Stimulated activated CD8-positive, alpha-beta memory T cell treated with anti-CD3 and anti-CD28 coated beads, Interleukin-15, amount 100 ng/mL, for 24 hours (primary cell): ENCODE results near the gene PTOV1.
A peak's percentile ranks its signal among the peaks of the same experiment; 100 is the strongest.

Experiments
- DNase-seq: peaks from one replicate; pipeline ENCODE4 v3.0.0-alpha.2; 2020; ENCODE audit warnings: low read depth

PTOV1 gene

DNA sequence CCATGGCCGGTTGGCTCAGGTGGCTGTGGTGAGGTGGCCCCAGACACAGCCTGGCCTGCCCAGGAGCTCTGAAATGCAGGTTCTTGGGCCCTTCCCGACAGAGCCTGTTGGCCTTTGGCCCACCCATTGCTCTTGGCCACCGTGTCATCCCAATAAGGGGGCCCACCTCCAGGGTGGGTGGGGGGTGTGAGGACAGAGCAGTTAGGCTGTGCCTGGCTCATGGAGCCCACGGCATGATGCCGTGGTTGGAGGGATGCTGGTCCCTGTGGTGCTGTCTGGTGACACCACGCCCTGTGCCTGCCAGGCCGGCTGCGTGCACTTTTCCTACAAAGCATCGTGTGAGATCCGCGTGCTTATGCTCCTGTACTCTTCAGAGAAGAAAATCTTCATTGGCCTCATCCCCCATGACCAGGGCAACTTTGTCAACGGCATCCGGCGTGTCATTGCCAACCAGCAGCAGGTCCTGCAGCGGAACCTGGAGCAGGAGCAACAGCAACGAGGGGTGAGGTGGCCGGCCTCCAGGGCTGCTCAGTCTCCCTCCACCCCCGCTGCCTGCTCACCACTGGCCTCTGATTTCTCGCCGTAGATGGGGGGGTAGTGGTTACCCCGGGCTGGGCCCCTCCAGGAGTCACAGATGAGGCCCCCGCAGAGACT lies 8.8 kb downstream of the PTOV1 start:
- no peak for DNase-seq

GRCh38 chr19:49860336-49861102 lies 9.6 kb downstream of the PTOV1 start:
- no peak for DNase-seq

GRCh38 chr19:49861107-49861506 lies 10.1 kb downstream of the PTOV1 start:
- DNase-seq, result no peak

GRCh38 chr19:49861541-49862378 lies 10.8 kb downstream of the PTOV1 start:
- no peak for DNase-seq

DNA sequence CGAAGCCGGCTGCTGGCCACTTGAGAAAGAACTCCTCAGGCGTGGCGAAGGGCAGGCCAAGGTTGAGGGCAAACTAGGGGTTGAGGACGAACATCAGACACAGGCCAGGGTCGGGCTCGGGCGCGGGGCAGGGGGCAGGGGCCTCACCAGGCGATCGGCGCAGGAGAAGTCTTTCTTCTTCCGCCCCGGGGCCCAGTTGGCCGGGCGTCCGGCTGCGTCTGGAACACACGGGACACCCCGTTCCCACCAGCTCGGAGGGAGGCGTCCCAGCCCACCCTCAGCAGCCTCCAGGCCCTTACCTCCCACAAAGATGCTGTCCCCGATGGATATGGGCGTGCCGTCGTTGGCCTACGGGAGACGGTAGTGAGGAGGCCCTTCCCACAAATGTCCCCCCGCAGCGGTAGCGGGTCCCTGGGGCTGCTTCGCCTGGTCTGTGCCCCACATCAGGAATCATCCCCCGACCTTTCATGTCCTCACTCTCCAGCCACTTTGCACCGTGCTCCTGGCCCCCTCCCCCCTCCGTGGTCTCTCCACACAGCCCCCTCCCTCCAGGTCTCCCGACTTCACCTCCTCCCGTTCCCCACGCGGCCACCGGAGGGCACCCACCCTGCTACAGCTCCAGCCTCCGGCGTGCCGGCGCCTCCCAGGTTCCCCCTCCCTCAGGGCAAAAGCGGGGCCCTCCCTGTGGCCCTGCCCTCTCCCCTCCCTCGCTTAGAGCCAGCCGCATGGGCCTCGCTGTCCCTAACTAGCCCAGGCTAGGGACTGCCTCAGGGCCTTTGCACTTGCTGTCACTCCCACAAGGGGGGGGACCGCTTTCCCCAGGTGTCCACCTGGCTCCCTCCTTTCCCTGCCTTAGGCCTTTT lies 11.7 kb downstream of the PTOV1 start:
- no peak for DNase-seq

DNA sequence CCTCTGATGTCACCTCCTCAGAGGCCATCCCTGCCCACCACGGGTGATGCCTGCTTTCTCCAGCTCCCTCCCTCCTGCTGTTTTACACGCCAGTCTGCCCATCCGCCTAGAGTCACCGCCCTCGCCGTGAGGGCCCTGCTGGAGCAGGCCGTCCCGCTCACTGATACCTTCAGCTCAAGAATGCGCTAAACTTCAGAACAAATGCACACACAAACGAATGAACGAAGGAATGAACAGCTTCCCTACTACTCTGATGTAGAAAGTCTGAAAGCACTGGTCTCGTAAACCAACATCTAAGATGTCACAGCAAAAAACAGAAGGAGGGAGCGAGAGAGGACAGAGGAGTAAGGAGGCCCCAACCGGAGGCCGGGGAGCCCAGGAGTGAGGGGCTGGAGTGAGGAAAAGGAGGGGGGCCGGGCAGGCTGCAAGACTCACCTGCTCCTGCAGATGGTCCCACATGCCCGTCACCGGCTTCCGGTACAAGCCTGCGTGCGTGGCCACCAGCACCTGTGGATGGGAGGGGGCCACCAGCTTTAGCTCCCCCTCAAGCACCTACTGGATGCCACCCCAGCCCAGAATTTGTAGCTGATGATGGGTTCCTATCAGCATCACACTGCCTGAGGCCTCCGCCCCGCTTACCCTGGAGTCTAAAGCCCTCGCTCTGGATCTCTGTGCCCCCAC lies 12.4 kb downstream of the PTOV1 start:
- no peak for DNase-seq

GRCh38 chr19:49863935-49864320 lies 13.0 kb downstream of the PTOV1 start:
- DNase-seq, result no peak

DNA sequence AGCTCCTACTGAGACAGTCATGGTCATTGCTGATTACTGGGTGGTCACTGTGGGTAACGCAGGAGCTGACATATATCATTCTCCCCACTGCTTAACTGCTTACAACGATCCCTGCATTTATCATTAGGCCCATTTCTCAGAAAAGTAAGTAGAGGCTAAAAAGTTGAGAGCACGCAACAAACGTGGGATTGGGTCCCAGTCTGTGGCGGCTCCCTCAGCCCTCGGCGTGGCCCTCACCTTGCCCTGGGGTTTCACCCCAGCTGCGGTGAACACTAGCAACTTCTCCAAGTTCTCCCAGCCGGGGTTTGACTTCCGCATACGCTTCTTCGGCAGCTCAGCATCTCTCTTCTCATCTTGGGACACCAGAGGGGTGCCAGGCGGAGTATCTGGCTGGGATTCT lies 13.9 kb downstream of the PTOV1 start:
- no peak for DNase-seq

GRCh38 chr19:49866933-49867782 lies 16.2 kb downstream of the PTOV1 start, which contains the start of gene PNKP:
PNKP (minus strand) TSS chr19:49867576; CDS start chr19:49867204, 372 bp downstream.
- peak; percentile 87 for DNase-seq

DNA sequence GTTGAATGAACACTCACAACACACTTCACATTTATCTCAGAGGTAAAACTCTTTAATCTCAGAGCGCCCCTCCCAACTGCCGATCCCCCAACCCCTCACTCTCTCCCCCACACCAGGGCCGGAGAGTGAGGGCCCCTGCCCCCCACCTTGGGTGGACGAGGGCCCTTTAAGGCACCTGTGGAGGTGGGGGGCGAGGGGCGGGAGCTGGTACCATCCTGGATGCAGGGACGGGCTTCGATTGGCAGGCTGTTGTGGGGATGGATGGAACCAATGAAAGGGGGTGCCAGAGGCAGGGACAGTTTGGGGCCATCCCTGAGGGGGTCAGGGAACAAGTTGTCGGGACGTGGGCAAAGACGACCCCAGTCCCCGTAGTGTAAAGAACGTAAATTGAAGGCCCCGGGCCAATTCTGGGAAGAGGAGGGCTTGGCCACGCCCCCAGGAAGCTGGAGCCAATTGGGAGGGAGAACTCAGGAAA lies 18.1 kb downstream of the PTOV1 start:
- DNase-seq, result no peak

- peak; percentile 68 for DNase-seq
Observed at GRCh38 chr19:49869484-49870308, 18.7 kb downstream of the PTOV1 start.

DNA sequence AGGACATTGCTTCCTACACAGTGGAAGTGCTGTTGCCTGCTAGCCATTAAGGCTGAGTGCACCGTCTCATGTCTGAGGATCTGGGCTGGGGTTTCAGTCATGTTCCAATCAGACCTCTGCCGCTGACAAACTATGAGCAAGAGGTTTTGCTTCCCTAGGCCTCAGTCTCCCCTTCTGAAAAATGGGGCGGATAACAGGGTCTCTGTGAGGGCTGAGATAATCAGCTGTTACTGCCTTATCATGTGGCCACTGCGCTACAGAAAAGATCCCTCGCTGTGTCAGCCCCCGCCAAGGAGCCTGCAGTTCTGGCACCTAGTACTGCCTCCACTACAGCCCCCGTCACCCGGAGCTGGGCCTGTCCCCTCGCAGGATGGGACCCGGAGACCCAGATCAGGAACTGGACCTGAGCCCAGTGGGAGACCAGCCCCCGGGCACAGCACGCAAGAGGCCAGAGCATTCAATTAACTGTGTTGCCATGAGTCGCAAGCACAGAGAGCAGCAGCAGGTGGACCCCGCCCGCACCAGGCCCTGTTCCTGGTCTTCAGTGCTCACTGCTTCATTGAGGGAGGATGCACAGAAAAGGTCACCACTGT lies 19.4 kb downstream of the PTOV1 start:
- DNase-seq, result no peak

GRCh38 chr19:49871349-49871985 lies 20.5 kb downstream of the PTOV1 start:
- DNase-seq, result no peak

DNA sequence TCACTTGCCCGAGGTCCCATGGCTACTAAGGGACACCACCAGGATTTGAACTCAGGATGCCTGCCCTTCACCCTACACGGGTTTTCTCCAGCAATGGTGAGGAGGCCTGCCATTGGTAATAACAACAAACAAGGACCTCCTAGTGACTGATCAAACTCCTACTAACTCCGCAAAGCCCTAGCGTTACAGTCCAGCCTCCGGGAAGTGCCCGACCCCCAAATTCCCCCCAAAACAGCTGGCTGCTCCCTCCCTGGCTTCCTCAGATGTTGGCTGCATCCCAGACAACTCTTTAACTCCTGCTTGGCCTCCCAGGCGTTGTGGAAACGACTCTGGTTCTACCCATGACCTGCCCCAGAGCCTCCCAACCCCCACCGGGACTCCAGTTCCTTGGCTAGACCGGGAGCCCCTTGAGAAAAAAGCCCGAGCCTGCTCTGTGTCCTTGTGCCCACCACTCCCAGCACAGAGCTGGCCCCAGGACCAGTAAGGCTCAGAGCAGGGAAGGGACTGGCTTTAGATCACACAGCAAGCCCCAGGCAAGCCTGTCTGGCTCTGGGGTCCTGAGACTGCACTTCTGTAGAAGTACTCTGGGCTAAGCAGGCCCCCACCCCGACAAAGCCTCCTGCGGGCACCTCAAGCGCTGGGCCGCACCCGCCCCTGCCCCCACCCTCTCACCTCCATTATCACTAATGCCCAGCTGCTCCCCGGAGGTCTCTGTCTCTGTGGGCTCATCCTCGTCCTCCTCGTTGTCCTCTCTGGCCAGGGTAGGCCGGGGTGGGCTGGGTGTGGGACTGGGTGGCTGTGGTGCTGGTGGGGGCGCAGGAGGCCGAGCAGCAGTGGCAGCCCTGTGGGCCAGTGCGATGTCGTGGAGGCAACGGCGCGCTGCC lies 21.5 kb downstream of the PTOV1 start:
- DNase-seq, result no peak

- no peak for DNase-seq
Observed at GRCh38 chr19:49873129-49873521, 22.2 kb downstream of the PTOV1 start.

GRCh38 chr19:49873834-49874233 lies 22.9 kb downstream of the PTOV1 start:
- DNase-seq, result no peak

GRCh38 chr19:49874503-49875157 lies 23.7 kb downstream of the PTOV1 start:
- no peak for DNase-seq
